HepG2 (cell line): ENCODE data around the gene SLC17A8. TPM values are rescaled to one million over a fixed set of nuclear protein-coding genes. Genes with fewer than 3 reads are reported as not detected.

Source experiments
- ATF7-NPFF ChIP-seq: sonication (generic); formaldehyde crosslinking; IDR thresholded peaks from 2 replicates; pipeline ENCODE4 v1.8.1; 2023; ENCODE audit warnings: mild to moderate bottlenecking, low read depth, missing genetic modification reagents, moderate library complexity
- CSRNP1 ChIP-seq: sonication (generic); formaldehyde crosslinking; IDR thresholded peaks from 2 replicates; pipeline ENCODE4 v1.8.1; 2023; ENCODE audit warnings: mild to moderate bottlenecking, missing genetic modification reagents
- NFIC ChIP-seq: IDR thresholded peaks from 2 replicates; pipeline ENCODE4 v1.6.1; 2012; ENCODE audit warnings: mild to moderate bottlenecking, low read length, inconsistent platforms
- NR1H2 ChIP-seq: sonication (generic); formaldehyde crosslinking; IDR thresholded peaks from 2 replicates; pipeline ENCODE4 v1.8.1; 2022; ENCODE audit warnings: low read depth, missing genetic modification reagents, borderline replicate concordance
- NR2C2 ChIP-seq: sonication (generic); formaldehyde crosslinking; IDR thresholded peaks from 2 replicates; pipeline ENCODE4 v1.4.0; 2020; ENCODE audit warnings: missing genetic modification reagents, mild to moderate bottlenecking, moderate library complexity, borderline replicate concordance
- PAF1 ChIP-seq: IDR thresholded peaks from 2 replicates; pipeline ENCODE4 v1.6.1; 2016; ENCODE audit warnings: missing genetic modification reagents, missing compliant biosample characterization
- PCBP2 ChIP-seq: fragments of 200-400 bp; formaldehyde crosslinking; optimal IDR thresholded peaks from 2 replicates; pipeline ENCODE3; 2018; ENCODE audit warnings: low read length, low read depth; ENCODE audit not compliant: poor library complexity, severe bottlenecking
- PHF21A ChIP-seq: sonication (generic); formaldehyde crosslinking; IDR thresholded peaks from 2 replicates; pipeline ENCODE4 v1.5.0; 2020; ENCODE audit warnings: mild to moderate bottlenecking, missing genetic modification reagents
- PRMT3 ChIP-seq: sonication (generic); formaldehyde crosslinking; IDR thresholded peaks from 2 replicates; pipeline ENCODE4 v1.8.1; 2022; ENCODE audit warnings: low read depth, mild to moderate bottlenecking, moderate library complexity, missing genetic modification reagents, borderline replicate concordance
- RBM39 ChIP-seq: fragments of 200-400 bp; formaldehyde crosslinking; IDR thresholded peaks from one replicate; pipeline ENCODE4 v1.6.1; 2018; ENCODE audit warnings: antibody characterized with exemption, mild to moderate bottlenecking, low read depth, low read length; ENCODE audit not compliant: poor library complexity, severe bottlenecking
- SMARCE1 ChIP-seq: fragments of 450-650 bp; IDR thresholded peaks from 2 replicates; pipeline ENCODE4 v1.6.1; 2017; ENCODE audit warnings: borderline replicate concordance
- SNAI1 ChIP-seq: sonication (generic); formaldehyde crosslinking; IDR thresholded peaks from 2 replicates; pipeline ENCODE4 v1.5.0; 2020; ENCODE audit warnings: mild to moderate bottlenecking, missing genetic modification reagents, borderline replicate concordance
- ZFP1 ChIP-seq: IDR thresholded peaks from 2 replicates; pipeline ENCODE4 v1.6.1; 2016
- ZNF143 ChIP-seq: sonication (generic); formaldehyde crosslinking; IDR thresholded peaks from 2 replicates; pipeline ENCODE4 v1.4.0; 2020; ENCODE audit warnings: missing genetic modification reagents
- ZNF17 ChIP-seq: sonication (generic); formaldehyde crosslinking; IDR thresholded peaks from 2 replicates; pipeline ENCODE4 v1.5.0; 2020; ENCODE audit warnings: mild to moderate bottlenecking, missing genetic modification reagents
- ZNF292 ChIP-seq: sonication (generic); formaldehyde crosslinking; IDR thresholded peaks from 2 replicates; pipeline ENCODE4 v1.8.1; 2022; ENCODE audit warnings: mild to moderate bottlenecking, low read depth, missing genetic modification reagents, borderline replicate concordance
- ZNF33A ChIP-seq: sonication (generic); formaldehyde crosslinking; IDR thresholded peaks from 2 replicates; pipeline ENCODE4 v1.5.1; 2020; ENCODE audit warnings: missing genetic modification reagents, mild to moderate bottlenecking, moderate library complexity, borderline replicate concordance
- ZNF468 ChIP-seq: sonication (generic); formaldehyde crosslinking; IDR thresholded peaks from 2 replicates; pipeline ENCODE4 v1.8.0; 2022; ENCODE audit warnings: mild to moderate bottlenecking, moderate library complexity, missing genetic modification reagents
- ZNF496 ChIP-seq: sonication (generic); formaldehyde crosslinking; IDR thresholded peaks from 2 replicates; pipeline ENCODE4 v1.8.1; 2023; ENCODE audit warnings: mild to moderate bottlenecking, moderate library complexity, missing genetic modification reagents; ENCODE audit not compliant: insufficient replicate concordance
- ZNF574 ChIP-seq: sonication (generic); formaldehyde crosslinking; IDR thresholded peaks from 2 replicates; pipeline ENCODE4 v1.4.0; 2020; ENCODE audit warnings: missing genetic modification reagents
- ZNF576 ChIP-seq: sonication (generic); formaldehyde crosslinking; IDR thresholded peaks from 2 replicates; pipeline ENCODE4 v1.4.0; 2020; ENCODE audit warnings: mild to moderate bottlenecking, missing genetic modification reagents
- ZNF597 ChIP-seq: sonication (generic); formaldehyde crosslinking; IDR thresholded peaks from 2 replicates; pipeline ENCODE4 v1.5.0; 2020; ENCODE audit warnings: missing genetic modification reagents
- ZNF747 ChIP-seq: sonication (generic); formaldehyde crosslinking; IDR thresholded peaks from 2 replicates; pipeline ENCODE4 v1.8.1; 2023; ENCODE audit warnings: missing genetic modification reagents, mild to moderate bottlenecking, borderline replicate concordance
- ZNF850 ChIP-seq: sonication (generic); formaldehyde crosslinking; conservative IDR thresholded peaks from 2 replicates; pipeline ENCODE4 v1.9.0; 2021; ENCODE audit warnings: mild to moderate bottlenecking, missing genetic modification reagents
- polyA plus RNA-seq, 8 experiments: library from polyadenylated mRNA; depleted of rRNA in 3 of 8; stranded (reverse) in 7 of 8; unstranded in 1 of 8; fragments of >200 nt; fragmentation: Illumina TruSeq in 4 of 8; extraction: Trizol in 4 of 8; gene quantifications; 2 replicates each; pipeline versions ENCODE4 v1.2.1 to v1.2.3, GENCODE V29; 2011 to 2016; ENCODE audit warnings: low read depth in 4 of 8, missing spikeins in 1 of 8, mixed read lengths in 1 of 8; ENCODE audit not compliant: insufficient read depth in 1 of 8
- total RNA-seq, 5 experiments: library from RNA; depleted of rRNA; stranded (reverse); fragments of >200 nt; fragmentation: Illumina TruSeq; extraction: Trizol; gene quantifications; 2 replicates each; pipeline ENCODE4 v1.2.3, GENCODE V29; 2016; ENCODE audit warnings: low read depth in 1 of 5

SLC17A8 gene
- total and polyA plus RNA-seq, 2 of the 13 experiments (the other 11 are each of a cell fraction or from before 2014, with no cell fraction given), result 0.07 to 0.15 TPM

GRCh38 chr12:100437038-100437841 lies 80.4 kb downstream of the SLC17A8 start (continued):
- TF ChIP-seq ZNF574 (peak; percentile 78), PAF1 (CRISPR knock-in tag) (no peak), ZNF292 (CRISPR knock-in tag) (peak; percentile 79; the same call in 1 of the 2 replicates), PRMT3 (CRISPR knock-in tag) (no peak), ZNF496 (CRISPR knock-in tag) (no peak), ZNF17 (no peak), ZNF597 (CRISPR knock-in tag) (no peak), ZNF747 (CRISPR knock-in tag) (peak; percentile 30; the same call in 1 of the 2 replicates), PHF21A (CRISPR knock-in tag) (peak; percentile 98), ZFP1 (CRISPR knock-in tag) (peak; percentile 96), ATF7-NPFF (CRISPR knock-in tag) (peak; percentile 61; the same call in 1 of the 2 replicates), ZNF33A (CRISPR knock-in tag) (no peak), SMARCE1 (no peak), SNAI1 (no peak), ZNF576 (CRISPR knock-in tag) (no peak), NFIC (peak; percentile 91), ZNF468 (CRISPR knock-in tag) (no peak), NR1H2 (CRISPR knock-in tag) (no peak), RBM39 (no peak), NR2C2 (CRISPR knock-in tag) (peak; percentile 62; the same call in 1 of the 2 replicates), PCBP2 (no peak), CSRNP1 (CRISPR knock-in tag) (no peak), ZNF850 (CRISPR knock-in tag) (no peak), ZNF143 (CRISPR knock-in tag) (peak; percentile 78)
